HEK293T (cell line): Measurements from ENCODE around the gene ACTRT2.

Source experiments
- ELF4 ChIP-seq: fragments of 450-650 bp; IDR thresholded peaks from 2 replicates; pipeline ENCODE4 v1.6.1; 2017; ENCODE audit warnings: antibody characterized with exemption
- FOXA1 ChIP-seq: fragments of 450-650 bp; IDR thresholded peaks from 2 replicates; pipeline ENCODE4 v1.6.1; 2016; ENCODE audit warnings: mild to moderate bottlenecking
- L3MBTL2 ChIP-seq: fragments of 450-650 bp; conservative IDR thresholded peaks from 2 replicates; pipeline ENCODE4 v1.6.1; 2016; ENCODE audit warnings: mild to moderate bottlenecking
- ZNF384 ChIP-seq: fragments of 450-650 bp; IDR thresholded peaks from 2 replicates; pipeline ENCODE4 v1.6.1; 2016

- TF ChIP-seq ZNF384: no peak
- no peak for TF ChIP-seq FOXA1
- no peak for TF ChIP-seq ELF4
- no peak for TF ChIP-seq L3MBTL2
These were observed 13.7 kb downstream of the ACTRT2 start for GRCh38 chr1:3034728-3035562.
